Prostate gland (tissue), 2 donors: ENCODE measurements around the gene HNRNPH3. TPM values are rescaled to one million over a fixed set of nuclear protein-coding genes. Genes with fewer than 3 reads are reported as not detected.
A peak's percentile ranks its signal among the peaks of the same experiment; 100 is the strongest.

Experiments
- DNase-seq: peaks from one replicate; pipeline ENCODE4 v3.0.0-alpha.2; 2019; ENCODE audit warnings: low spot score
- H3K27ac ChIP-seq, 2 donors: fragments of 200-600 bp; sonication (generic); 2 replicates each; pipeline ENCODE4 v1.5.1; 2017 to 2019
- H3K27me3 ChIP-seq: fragments of 200-600 bp; sonication (generic); replicated peaks from 2 replicates; pipeline ENCODE4 v1.5.1; 2019; ENCODE audit not compliant: insufficient read depth
- H3K36me3 ChIP-seq, 2 donors: fragments of 200-600 bp; sonication (generic); 1 replicate in 1 of 2; 2 replicates in 1 of 2; pipeline versions ENCODE4 v1.5.1 to v1.8.1; 2017 to 2019
- H3K4me1 ChIP-seq: fragments of 200-600 bp; sonication (generic); replicated peaks from 2 replicates; pipeline ENCODE4 v1.5.1; 2019
- H3K4me3 ChIP-seq, 2 donors: fragments of 200-600 bp; sonication (generic); 2 replicates each; pipeline ENCODE4 v1.5.1; 2017 to 2019
- H3K9me3 ChIP-seq: fragments of 200-600 bp; sonication (generic); 2 replicates; pipeline ENCODE4 v1.5.1; 2017
- POLR2A ChIP-seq: fragments of 450-650 bp; IDR thresholded peaks from one replicate; pipeline ENCODE4 v1.6.1; 2016; ENCODE audit warnings: antibody characterized with exemption, mild to moderate bottlenecking
- POLR2AphosphoS5 ChIP-seq: sonication (generic); formaldehyde crosslinking; IDR thresholded peaks from one replicate; pipeline ENCODE4 v1.6.1; 2017; ENCODE audit warnings: antibody characterized with exemption
- WGBS: methylation state at CpG from one replicate; pipeline ENCODE4 v1.1.5; 2018; 5-methylcytosine and 5-hydroxymethylcytosine counted together
- intact Hi-C: fragments of 100-400 bp; cut with DNase I; formaldehyde crosslinking; loops from one replicate; pipeline ENCODE4 v1.14.2; 2022
- total RNA-seq, 2 donors: library from RNA; depleted of rRNA; stranded (reverse); fragments of >200 nt; gene quantifications; one replicate each; pipeline ENCODE4 v1.1.0, GENCODE V29; 2016
- TF ChIP-seq, protein P1 (sequence below), 4 experiments: fragments of 200-600 bp in 2 of 4; fragments of 450-650 bp in 2 of 4; sonication (generic) in 2 of 4; IDR thresholded peaks; 1 replicate in 3 of 4; 2 replicates in 1 of 4; pipeline ENCODE4 v1.5.1; 2016 to 2019; ENCODE audit warnings: antibody characterized with exemption in 4 of 4, mild to moderate bottlenecking in 2 of 4, moderate library complexity in 2 of 4

The HNRNPH3 gene
- total RNA-seq, 2 donors from 2014 or later, result 29.1 to 47.5 TPM

DNA sequence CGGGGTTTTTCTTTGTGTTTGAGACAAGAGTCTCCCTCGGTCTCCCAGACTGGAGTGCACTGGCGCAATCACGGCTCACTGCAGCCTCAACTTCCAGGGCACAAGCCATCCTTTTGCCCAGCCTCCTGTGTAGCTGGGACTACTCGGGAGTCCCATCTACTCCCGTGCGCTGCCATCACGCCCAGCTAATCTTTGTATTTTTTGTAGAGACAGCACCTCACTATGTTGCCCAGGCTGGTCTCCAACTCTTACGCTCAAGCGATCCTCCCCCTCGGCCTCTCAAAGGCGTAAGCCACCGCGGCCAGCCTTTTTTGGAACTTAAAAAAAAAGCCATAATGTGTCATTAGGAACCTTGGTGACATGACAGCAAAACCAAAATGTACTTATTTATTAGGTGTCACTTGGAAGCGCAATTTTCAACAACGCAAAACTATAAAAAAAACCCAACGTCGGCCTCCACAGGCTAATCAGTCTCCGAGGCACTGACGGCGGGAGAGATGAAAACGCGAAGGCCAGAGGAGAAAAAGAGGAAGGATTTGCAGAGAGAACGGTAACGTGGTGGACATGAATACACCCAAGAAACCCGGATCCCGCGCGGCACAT is 911 bp upstream of the HNRNPH3 start:
- 13% methylated on average over 29 of the region's 29 CpGs for WGBS
- Histone ChIP-seq H3K4me1 (peaks cover 9% of the 10 kb centered on the region), H3K36me3 (no peaks in the 10 kb centered on the region), H3K4me3 (peak overlapping the region; percentile 66 to 90), H3K27me3 (no peaks in the 10 kb centered on the region), H3K9me3 (no peaks in the 10 kb centered on the region), H3K27ac (peak overlapping the region; percentile 94 to 98)
- peak; percentile 27 for DNase-seq
- intact Hi-C loops, result loop anchor here (10.0 kb wide), 2 partner anchors 256 to 446 kb away; partner anchors contain the start of genes HERC4 and SIRT1
- TF ChIP-seq POLR2AphosphoS5, result no peak
- no peak for TF ChIP-seq POLR2A
- TF ChIP-seq, protein P1, sequence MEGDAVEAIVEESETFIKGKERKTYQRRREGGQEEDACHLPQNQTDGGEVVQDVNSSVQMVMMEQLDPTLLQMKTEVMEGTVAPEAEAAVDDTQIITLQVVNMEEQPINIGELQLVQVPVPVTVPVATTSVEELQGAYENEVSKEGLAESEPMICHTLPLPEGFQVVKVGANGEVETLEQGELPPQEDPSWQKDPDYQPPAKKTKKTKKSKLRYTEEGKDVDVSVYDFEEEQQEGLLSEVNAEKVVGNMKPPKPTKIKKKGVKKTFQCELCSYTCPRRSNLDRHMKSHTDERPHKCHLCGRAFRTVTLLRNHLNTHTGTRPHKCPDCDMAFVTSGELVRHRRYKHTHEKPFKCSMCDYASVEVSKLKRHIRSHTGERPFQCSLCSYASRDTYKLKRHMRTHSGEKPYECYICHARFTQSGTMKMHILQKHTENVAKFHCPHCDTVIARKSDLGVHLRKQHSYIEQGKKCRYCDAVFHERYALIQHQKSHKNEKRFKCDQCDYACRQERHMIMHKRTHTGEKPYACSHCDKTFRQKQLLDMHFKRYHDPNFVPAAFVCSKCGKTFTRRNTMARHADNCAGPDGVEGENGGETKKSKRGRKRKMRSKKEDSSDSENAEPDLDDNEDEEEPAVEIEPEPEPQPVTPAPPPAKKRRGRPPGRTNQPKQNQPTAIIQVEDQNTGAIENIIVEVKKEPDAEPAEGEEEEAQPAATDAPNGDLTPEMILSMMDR (IDR thresholded peaks at IDR 0.05), result no peak

DNA sequence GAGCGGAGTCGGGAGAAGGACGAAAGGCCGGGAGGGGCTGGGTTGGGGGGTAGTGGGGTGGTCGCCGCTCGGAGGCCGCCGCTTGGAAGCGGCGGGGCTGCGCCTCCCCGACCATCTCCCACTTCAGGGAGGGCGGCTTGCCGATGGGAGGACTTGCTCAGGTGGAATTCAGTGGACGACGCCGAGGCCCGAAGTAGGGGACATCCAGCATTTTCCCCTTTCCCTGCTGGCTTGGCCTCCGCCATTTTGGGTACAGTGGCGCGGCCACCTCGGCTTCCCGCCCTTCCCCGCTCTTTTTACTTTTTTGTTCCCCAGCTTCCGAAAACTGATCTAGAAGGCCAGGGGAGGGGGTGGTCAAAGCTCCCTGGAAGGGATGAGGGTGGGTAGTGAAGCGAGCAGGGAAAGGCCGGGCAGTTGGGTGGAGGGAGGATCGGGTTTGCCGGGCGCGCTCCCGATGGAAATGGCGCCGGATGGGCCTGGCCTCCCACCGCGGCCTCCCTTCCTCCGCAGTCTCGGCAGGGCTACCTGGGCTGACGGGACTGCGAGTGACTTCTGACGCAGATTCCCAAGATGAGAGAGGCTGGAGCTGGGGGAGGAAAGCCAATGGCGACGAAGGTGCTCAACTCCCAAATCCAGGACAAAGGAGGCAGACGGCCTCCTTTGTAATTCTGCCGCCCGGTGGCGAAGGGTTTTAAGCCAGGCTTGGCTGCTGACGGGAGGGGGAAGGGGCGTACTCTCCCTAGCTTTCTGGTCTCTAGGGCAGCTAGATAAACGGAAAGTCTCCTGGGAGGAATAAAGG is 594 bp downstream of the HNRNPH3 start, which contains the start of gene PBLD:
Gene PBLD, minus strand, starts transcription at position 670 of the 799 bp plus-strand sequence. CDS start 26,084 bp downstream, outside the sequence.
- Histone ChIP-seq H3K9me3 (no peaks in the 10 kb centered on the region), H3K27me3 (no peaks in the 10 kb centered on the region), H3K36me3 (no peaks in the 10 kb centered on the region), H3K4me3 (peak within 1 kb of the TSS; percentile 66 to 90), H3K4me1 (peaks cover 9% of the 10 kb centered on the region), H3K27ac (peak within 1 kb of the TSS; percentile 94 to 98)
- TF ChIP-seq, protein P1 (IDR thresholded peaks at IDR 0.05), result peak in 2 of 4 experiments; percentile 41 to 52
- TF ChIP-seq POLR2A (peak; percentile 83), POLR2AphosphoS5 (peak; percentile 83)
- DNase-seq, result peak; percentile 71
- WGBS, result under 1% methylated on average over 51 of the region's 51 CpGs
- intact Hi-C loops, result loop anchor here (10.0 kb wide), 2 partner anchors 258 to 448 kb away; partner anchors contain the start of genes HERC4 and SIRT1

DNA sequence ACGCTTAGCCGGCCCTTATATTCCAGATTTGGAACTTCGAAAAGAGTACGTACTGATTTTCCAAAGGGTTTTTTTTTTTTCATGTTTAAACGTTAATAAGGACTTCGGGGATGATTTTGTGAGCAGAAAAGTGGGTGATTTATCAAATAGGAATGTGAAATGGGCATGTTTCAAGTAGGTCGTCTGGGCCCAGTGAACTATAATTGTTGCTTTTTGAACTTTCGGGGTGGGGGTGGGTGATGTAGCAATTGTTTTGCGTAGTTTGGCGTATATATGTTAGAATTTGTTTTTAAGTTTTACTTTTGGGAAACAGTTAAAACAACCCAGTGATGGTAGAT is 1.2 kb downstream of the HNRNPH3 start:
- no peak for DNase-seq
- under 1% methylated on average over 10 of the region's 10 CpGs for WGBS
- Histone ChIP-seq H3K9me3 (no peaks in the 10 kb centered on the region), H3K27ac (peak overlapping the region; percentile 94 to 98), H3K4me1 (peaks cover 8% of the 10 kb centered on the region), H3K4me3 (peak overlapping the region; percentile 66 to 90), H3K36me3 (no peaks in the 10 kb centered on the region), H3K27me3 (no peaks in the 10 kb centered on the region)
- intact Hi-C loops, result loop anchor here (10.0 kb wide), 2 partner anchors 258 to 448 kb away; partner anchors contain the start of genes HERC4 and SIRT1
- TF ChIP-seq POLR2AphosphoS5, result no peak
- TF ChIP-seq, protein P1 (IDR thresholded peaks at IDR 0.05), result no peak
- TF ChIP-seq POLR2A, result no peak

DNA sequence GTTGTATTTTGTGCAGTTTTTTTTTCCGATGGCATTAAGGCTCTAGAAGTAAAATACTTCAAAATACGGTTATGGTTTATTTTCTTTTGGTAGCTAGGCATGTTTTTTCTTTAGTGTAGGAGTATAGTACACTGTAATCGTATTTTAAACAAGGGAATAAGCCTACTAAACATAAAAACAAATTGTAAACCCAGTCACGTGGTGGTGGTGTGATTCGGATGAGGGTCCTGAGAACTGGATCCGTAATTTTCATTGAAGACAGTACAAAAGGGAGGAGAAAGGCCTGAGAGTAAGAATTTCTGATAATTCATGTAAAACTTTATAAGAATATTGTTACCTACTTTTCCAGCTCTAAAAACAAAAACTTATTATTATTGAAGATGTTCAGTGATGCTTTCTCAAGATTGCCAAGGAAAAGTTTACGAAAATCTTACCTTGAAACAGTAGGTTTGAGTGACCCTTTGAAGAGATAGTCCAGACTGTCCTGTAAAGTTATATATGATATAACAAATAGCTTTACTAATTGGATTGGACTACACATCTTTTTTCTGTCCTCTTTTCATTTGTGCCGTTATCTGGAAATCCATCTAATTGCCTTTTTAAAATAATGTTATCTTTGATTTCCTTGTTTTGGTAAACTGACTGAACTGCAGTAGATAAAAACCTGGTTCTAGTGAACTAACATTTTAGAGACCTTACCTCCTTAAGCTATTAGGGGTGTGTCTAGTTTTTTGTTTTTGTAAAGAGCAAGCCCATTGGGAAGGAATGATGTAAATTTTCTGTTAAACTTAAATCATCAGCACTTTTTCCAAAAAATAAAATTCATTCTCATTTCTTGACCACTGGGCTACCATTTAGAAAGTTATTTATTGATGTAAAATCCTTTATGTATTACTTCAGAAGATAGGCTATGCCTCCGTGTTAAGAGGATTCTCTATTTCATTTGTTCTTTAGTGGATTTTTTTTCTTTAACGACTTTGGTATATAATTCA is 1.9 kb downstream of the HNRNPH3 start:
- peak overlapping the region; percentile 66 to 90 for H3K4me3 ChIP-seq
- no peaks in the 10 kb centered on the region for H3K9me3 ChIP-seq
- DNase-seq, result no peak
- no peaks in the 10 kb centered on the region for H3K36me3 ChIP-seq
- H3K27me3 ChIP-seq, result no peaks in the 10 kb centered on the region
- H3K4me1 ChIP-seq, result peaks cover 5% of the 10 kb centered on the region
- TF ChIP-seq POLR2A (no peak), POLR2AphosphoS5 (no peak)
- TF ChIP-seq, protein P1 (IDR thresholded peaks at IDR 0.05), result no peak
- intact Hi-C loops, result loop anchor here (10.0 kb wide), 2 partner anchors 259 to 449 kb away; partner anchors contain the start of genes HERC4 and SIRT1
- under 1% methylated on average over 10 of the region's 10 CpGs for WGBS
- peak overlapping the region; percentile 94 to 98 for H3K27ac ChIP-seq
